ENCODE data around the gene TRIM43B.
"Not testable (repeated sequence)": the region's sequence is repeated elsewhere in the genome, so short reads cannot be mapped to it uniquely, and the experiment has no call there.

DNA sequence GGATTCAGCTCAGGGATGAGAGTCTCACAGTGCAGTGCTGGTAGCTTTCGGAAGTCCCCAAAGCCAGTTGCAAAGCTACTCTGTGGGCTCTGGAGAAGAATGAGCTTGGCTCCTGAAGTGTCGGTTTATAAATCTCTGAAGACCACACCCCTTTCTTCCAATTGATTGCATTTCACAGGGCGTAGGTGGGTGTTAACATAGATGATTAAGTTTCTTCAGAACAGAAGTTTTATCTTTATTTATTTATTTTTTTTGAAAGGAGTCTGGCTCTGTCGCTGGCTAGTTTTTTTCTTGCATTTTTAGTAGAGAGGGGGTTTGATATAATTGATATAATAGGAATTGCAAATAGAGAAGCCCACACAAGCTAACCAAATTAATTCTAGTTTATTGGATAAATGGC lies at the start of gene TRIM43B:
- not testable (repeated sequence) for TF ChIP-seq CTCF, POLR2A (IDR thresholded peaks at IDR 0.05)

Data from esophagus squamous epithelium (tissue), 4 donors.